Activated T-cell treated with anti-CD3 and anti-CD28 coated beads for 48 hours (primary cell): ENCODE results near the gene EIF4A2.

Experiments used
- DNase-seq: peaks from one replicate; pipeline ENCODE4 v3.0.0-alpha.2; 2020; ENCODE audit warnings: low read depth

EIF4A2 gene

DNA sequence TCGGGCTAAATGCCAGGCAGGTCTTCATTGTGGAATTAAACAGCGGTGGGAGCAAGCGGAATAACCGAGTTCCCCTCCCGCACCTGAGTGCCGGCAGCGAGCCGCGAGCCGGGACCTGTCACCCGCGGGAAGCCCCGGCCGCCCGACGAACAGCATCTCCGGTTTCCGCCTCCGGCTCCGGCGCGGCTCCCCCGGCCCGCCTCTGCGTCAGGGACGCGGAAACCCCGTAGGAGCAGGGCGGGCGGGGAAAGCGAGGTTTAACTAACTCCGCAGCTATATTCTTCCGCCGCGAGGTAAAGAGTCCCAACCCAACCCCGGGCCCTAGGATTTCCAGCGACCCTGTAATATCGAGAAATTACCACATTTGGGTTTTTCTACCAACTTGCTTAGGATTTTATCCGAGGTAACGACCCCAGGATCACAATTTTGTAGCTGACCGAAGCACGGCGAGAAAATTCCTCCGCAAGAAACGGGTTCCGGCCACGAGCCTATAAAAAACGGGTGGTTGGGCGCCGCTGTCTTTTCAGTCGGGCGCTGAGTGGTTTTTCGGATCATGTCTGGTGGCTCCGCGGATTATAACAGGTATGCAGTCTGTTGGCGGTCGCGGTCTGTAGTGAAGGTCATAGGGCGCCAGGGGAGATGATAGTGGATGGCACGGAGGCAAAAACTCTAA lies at the start of gene EIF4A2:
TSS of gene EIF4A2 (plus strand) at position 520 of the 673 bp plus-strand sequence. CDS start at position 554, 34 bp downstream.
- peak; percentile 89 for DNase-seq

DNA sequence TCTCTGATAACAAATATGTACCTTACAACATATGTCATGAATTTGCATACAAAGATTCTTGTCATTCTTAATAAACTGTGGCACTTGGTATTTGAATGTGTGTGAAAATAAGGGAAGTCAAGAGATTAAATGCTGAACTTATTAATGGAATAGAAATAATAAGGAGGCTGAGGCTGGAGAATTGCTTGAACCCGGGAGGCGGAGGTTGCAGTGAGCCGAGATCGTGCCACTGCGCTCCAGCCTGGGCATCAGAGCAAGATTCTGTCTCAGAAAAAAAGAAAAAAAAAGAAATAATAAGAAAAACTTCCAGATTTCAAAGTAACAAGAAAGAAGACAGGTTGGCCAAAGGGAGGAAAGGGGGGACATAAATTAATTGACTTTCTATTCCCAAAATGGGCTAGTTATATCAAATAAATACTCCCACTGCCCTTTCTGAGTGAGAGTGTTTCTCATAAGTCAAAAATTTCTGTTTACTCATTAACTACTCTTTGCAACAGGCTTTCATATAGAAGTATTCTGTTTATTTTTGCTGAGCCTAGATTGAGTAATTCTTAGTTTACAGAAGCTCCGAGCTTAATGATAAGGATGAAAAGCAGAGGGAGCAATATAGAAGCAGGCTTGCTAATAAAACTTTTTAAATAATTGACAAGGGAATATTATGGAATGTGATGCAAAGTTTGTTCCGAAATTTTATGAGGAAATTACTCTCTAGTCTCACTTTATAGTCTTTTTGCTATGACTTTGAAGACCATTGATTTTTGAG lies 40.6 kb upstream of the EIF4A2 start:
- DNase-seq = no peak

DNA sequence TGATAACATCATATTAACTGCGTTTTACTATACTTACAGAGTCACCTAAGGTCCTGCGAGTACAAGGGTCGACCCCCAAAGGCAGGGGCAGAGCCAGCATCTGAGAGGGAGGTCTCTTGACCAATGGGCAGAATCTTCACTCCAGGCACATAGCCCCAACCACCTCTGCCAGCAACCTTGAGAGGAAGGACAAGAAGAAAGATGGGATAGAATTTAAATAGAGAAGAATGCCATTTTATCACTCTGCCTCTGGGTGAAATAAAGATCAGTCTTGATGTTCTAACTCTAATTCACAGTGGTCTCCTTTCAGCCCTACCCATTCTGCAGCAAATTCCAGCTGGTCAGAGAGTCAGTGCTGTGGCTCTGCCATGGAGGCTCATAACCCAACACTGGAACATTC lies 39.7 kb upstream of the EIF4A2 start:
- no peak for DNase-seq

DNA sequence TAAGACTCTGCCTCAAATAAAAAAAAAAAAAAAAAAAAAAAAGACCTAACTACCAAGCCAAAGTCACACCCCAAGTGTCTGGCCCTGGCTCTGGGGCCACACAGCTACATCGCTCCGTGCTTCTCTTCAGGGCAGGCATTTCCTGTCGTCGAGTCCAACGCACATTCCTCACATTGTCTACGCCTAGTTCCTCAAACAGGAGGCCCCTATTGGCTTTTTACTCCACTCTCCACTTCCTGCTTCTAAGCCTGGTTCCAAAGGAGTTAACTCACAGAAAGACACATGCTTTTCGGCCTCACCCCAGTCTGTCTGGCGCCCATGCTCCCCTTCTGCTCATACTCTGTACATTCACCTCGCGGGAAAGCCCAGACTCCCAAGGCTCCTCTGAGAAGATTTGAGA lies 37.4 kb upstream of the EIF4A2 start:
- no peak for DNase-seq

DNA sequence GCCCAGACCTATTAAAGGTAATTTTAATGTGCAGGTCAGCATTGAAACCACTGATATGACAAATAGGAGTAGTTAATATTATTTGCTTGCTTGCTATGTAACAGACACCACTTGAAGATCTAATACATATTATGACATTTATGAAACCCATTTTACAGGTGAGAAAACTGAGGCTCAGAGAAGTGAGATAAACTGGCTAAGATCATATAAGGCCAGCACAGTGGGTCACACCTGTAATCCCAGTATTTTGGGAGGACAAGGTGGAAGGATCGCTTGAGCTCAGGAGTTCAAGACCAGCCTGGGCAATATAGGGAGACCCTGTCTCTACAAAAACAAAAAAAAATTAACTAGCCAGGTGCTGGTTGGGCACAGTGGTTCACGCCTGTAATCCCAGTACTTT lies 33.1 kb upstream of the EIF4A2 start:
- no peak for DNase-seq

DNA sequence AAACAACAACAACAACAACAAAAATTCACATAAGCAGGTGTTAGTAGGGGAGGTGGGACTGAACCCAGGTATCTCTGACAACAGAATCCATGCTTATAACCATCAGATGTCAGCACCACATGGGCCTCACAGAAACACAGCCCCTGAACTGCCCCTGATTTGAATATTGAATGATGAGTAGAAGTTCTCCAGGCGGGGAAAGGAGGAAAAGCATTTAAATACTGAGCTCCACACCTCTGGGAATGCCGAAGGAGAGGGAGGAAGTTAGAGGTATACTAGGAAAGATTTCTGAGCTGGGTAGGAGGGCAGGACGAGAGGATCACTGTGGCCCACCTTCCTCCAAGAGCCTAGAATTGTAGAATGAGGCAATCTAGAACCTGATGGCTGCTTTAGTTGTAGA lies 31.9 kb upstream of the EIF4A2 start:
- no peak for DNase-seq

DNA sequence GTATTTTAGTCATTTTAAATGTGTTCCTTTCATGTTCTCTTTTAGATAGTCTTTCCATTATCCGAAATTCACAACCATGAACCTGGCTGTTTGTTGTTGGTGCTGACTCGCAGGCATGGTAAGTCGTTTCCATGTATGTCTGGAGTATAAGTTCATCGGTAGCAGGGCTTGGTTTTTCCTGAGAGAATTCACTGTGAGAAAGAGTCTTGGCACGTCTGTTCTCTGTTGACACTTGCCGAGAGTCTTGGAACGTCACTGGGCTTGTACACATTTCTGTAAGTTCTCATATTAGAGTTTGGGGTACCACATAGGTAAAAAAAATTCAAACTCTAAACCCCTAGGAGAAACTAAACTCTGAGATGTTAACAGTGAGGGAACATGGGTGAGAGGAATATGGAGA lies 29.4 kb upstream of the EIF4A2 start:
- DNase-seq = no peak

DNA sequence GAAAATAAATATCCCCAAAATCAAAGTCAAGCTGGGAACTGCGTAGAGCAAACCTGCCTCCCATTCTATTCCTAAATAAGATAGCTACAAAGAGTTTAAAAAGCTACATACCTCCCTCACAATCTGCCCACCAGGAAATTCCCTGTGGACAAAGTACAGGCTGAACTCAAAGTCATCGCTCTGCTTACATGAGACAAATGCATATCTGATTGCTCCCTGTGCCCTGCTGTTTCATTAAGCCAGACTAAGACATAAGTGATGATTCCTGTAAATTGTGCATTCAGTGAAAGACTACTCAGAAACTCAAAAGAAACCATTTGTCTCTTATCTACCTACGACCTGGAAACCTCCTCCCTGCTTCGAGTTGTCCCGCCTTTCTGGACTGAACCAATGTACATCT lies 28.5 kb upstream of the EIF4A2 start:
- DNase-seq = no peak

DNA sequence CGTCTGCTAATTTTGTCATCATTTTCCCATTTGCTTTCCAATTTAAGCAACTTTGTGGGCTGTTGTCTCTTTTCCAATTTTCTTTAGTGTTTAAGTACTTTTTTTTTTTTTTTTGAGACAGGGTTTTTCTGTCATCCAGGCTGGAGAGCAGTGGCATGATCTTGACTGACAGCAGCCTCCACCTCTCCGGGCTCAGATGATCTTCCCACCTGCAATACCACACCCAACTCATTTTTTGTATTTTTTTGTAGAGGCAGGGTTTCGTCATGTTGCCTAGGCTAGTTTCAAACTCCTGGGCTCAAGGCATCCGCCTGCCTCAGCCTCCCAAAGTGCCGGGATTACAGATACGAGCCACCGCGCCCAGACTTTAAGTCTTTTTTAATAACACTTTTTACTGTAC lies 26.2 kb upstream of the EIF4A2 start:
- no peak for DNase-seq

DNA sequence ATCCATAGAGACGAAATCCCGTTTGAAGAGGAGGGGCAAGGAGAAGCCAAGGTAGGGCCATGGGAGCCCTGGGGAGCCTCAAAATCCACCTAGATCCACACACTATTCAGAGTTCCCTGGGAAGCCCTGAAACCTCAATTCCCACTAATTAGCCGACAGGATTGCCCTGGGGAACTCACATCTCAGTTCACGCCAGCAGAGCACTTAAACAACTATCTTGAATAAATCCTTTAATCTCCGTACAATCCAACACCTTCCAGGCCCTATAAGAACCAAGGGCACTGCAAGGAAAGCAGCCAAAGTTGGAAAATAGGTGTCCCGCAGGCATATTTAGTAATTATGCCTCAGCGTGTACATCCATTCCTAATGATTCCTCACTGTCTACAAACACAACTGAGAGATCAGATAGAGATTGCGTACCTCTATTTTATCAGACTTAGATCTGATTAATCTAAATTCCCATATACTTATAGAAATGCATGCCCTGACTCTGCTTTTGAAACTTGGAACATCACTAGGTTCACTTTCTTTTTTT lies 25.6 kb upstream of the EIF4A2 start:
- DNase-seq = no peak

DNA sequence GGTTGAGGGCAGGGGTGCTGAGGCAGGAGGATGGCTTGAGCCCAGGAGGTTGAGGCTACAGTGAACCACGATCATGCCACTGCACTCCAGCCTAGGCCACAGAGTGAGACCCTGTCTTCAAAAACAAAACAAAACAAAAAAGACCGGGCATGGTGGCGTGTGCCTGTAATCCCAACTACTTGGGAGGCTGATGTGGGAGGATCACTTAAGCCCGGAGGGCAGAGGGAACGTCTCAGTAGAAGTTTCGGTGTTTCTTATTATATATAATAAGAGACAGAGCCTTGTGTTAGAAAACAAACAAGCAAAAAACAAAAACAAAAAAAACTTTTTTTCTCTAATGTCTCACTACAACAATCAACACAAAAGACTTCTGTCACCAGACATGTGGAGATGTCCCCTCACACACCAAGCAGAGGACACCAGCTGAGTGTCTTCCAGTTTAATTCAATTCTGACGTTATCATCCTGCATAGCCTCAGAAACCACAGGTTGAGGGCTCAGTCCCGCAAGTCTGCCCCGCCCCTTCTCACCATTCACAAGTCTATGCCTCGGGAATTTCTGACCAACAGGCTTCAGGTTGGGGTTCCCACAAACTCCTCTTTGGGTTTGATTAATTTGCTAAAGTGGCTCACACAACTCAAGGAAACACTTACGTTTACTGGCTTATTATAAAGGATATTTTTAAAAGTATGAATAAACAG lies 24.0 kb upstream of the EIF4A2 start:
- DNase-seq = no peak

DNA sequence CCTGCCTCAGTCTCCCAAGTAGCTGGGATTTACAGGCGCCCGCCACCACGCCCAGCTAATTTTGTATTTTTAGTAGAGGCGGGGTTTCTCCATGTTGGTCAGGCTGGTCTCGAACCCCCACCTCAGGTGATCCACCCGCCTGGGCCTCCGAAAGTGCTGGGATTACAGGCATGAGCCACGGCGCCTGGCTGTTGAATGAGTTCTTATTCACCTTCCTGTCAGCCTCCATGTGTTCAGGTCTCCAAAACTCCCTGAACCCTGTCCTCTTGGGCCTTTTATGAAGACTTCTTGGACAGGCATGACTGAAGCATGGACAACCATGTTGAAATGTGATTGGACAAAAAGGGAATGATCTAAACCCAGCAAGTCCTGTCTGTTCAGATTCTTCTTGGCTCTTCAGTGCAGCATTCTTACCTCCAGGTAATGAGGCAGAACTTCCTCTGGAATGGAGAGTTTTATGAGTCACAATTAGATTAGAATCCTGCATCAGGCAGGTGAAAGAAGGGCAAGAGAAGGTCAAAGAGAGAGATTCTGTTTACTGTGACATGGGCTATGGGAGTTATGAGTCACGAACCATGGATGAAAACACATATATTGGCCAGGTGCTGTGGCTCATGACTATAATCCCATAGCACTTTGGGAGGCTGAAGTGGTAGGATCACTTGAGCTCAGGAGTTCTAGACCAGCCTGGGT lies 23.1 kb upstream of the EIF4A2 start:
- no peak for DNase-seq

DNA sequence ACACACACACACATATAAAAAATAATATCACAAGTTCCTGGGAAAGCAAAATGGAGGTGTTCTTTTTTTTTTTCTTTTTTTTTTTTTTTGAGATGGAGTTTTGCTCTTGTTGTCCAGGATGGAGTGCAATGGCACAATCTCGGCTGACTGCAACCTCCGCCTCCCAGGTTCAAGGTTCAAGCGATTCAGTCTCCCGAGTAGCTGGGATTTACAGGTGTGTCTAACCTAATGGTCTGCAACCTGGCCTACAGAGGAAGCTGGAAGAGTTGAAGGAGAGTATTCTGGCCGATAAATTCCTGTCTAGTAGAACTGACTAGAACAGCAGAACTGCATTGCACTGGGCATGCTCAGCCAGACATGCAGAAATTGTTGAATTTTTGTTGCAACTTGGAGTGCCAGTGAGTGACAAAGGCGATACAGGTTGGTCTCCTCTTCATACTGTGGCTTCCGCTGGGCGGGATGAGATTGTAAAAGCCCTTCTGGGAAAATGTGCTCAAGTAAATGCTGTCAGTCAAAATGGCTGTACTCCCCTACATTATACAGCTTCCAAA lies 22.4 kb upstream of the EIF4A2 start:
- DNase-seq = no peak

DNA sequence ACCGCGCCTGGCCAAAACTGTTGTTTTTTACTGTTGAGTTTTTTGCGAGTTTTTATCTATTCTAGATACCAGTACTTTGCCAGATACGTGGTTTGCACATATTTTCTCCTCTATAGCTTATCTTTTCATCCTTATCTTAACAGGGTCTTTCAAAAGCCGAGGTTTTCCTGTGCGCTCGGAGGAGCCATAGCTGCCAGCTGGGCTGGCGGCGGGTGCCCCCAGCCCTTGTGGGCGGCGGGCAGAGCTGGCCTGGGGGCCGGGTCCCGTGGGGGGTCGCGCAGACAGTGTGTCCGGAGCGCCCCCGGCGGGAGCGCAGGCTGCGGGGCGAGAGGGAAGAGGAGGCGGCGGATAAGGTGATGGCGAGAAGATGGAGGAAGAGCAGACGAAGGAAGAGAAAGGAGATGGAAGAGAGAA lies 11.1 kb upstream of the EIF4A2 start:
- DNase-seq = no peak

DNA sequence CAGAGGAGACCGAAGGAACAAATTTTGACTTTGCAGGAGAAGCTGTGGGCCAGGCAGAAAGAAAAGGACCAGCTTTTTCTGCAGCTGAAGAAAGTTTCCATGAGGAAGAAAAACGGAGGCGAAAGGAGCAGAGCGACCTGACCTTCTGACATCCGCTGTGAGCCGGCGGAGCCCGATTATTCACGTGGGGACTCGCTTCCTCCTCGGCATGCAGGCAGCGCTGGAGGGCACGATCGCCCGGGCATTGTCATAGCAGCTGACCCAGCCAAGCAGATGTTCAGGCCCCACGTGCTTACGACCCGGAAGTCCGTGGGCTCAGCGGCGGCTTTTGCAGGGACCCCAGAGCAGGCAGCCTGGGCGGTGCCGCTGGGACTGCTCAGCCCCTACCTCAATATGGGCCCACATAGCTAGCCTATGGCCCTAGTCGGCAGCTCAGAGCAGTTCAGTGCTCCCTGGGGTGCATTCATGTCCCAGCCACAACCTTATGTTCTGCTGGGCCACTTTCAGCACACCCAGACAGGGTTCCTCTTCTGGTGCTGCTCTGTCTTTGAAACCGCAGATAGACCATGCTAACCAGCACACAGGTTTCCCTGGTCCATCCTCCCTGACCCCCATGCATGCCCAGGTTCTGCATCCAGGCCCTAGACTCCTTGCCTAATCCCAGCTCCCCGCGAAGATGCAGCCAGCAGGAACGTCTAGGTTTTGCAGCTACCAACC lies 10.5 kb upstream of the EIF4A2 start:
- DNase-seq = peak; percentile 65

DNA sequence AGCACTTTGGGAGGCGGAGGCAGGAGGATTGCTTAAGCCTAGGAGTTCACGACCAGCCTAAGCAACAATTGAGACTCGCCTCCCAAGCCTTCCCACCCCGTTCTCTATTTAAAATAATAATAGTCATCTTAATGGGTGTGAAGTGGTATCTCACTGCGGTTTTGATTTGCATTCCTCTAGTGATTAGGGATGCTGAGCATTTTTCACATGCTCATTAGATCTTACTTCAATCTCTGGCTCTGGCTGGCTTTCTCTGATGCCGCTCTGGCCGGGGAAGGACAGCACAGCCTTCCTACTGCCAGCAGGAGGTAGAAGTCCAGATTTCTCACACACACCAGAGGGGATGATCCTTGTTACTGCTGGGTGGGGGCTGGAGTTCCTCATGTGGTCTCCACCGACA lies 7.4 kb upstream of the EIF4A2 start:
- DNase-seq = no peak

DNA sequence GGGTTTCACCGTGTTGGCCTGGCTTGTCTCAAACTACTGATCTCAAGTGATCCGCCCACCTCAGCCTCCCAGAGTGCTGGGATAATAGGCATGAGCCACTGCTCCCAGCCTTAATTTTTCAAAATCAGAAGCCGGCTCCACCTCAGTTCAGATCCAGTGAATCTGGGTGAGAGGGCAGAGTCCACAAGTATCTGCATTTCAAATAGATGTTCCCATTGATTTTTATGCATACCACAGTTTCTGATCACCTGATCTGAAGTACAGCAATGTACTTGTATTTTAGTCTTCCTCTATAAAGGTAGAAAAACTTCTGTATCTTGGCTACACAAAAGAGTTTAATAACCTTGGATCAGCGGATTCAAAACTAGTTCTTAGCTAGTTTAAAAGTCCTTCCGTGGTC lies 4.2 kb upstream of the EIF4A2 start:
- no peak for DNase-seq

DNA sequence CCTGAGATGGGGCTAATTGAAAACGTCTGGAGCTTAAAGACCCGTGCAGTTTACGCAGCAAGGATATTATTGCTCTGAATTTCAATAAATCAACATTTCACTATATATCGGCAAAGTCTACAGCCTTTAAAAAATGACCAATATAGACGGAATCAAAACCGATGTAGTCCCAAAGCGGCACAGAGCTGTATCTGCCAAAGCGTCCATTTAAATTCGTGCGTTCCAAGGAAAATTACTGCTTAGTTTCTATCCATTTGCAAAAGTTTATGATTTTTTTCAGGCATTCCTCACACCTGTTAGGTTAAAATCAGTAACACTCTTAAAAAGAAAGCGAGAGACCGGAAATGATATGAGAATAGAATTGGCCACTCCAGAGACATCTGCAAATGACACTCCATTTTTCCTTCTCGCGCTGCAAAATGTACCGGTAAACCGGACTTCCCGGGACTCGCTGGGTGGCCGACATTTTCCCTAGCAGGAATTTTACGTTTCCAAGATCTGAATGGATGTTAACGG lies 777 bp upstream of the EIF4A2 start:
- DNase-seq = no peak

DNA sequence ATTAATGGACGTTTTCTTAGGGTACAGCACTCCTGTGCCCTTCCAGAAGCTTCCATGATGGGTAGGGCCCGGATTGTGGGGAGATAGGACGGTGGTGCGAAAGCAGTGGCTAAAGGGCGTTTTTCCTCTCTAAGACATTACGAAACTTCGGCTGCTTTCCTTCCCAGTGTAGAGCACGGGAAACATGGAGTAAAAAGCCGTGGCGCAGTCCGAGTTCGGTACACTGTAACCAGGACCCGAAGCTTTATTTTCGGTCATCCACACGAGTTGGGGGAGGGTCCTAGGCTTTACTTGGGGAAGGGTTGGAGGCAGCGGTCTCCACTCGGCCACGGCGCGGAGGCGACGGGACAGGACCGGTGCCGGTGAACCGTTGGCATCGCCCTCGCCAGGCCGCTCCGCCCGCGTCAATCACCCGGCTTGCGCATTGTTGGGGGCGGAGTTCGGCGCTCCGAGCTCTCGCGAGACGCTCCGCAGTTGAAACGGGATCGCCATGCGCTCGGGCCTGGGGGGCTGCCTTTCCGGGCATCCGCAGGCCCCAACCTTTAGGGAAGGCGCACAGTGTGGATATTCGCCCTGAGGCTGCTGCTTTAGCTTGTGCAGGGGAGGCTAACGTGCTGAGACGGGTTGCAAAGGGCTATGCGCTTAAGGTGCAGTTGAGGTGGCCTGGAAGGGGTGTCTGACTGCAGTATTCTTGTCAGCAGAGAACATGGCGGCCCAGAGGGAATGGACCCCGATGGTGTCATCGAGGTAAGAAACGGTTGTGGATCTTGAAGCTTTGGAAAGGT lies 546 bp downstream of the EIF4A2 start:
- peak; percentile 62 for DNase-seq

DNA sequence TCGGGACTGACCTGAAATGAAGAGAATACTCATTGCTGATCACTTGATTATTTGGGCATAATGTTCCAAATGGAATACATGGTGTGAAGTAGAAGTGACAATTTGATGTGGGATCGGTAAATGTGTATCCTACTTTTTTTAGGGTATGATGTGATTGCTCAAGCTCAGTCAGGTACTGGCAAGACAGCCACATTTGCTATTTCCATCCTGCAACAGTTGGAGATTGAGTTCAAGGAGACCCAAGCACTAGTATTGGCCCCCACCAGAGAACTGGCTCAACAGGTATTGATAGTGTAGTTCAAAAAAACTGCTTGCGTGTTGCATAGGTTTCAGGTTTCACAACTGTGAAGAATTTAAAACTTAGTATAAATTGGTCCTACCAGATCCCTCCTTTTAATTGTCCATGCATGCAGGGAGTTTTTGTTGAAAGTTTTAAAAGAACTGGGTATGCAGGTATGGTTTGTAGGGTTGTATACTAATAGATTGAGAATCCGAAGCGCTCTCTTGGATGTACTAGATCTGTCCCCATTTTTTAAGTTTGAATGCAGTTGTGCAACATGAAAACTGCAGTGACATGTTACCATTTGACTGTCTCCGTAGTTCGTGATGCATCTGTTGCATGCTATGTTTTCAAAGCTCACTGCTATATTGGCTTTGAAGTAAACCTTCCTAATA lies 1.6 kb downstream of the EIF4A2 start:
- no peak for DNase-seq
